SH-SY5Y (cell line): ENCODE data around the gene NAV2.

Source experiments
- GATA2 ChIP-seq: IDR thresholded peaks from 2 replicates; pipeline ENCODE4 v1.6.1; 2011; ENCODE audit warnings: mild to moderate bottlenecking, low read depth, low read length
- GATA3 ChIP-seq: IDR thresholded peaks from 2 replicates; pipeline ENCODE4 v1.6.1; 2011; ENCODE audit warnings: low read depth, mild to moderate bottlenecking, low read length, moderate library complexity

DNA sequence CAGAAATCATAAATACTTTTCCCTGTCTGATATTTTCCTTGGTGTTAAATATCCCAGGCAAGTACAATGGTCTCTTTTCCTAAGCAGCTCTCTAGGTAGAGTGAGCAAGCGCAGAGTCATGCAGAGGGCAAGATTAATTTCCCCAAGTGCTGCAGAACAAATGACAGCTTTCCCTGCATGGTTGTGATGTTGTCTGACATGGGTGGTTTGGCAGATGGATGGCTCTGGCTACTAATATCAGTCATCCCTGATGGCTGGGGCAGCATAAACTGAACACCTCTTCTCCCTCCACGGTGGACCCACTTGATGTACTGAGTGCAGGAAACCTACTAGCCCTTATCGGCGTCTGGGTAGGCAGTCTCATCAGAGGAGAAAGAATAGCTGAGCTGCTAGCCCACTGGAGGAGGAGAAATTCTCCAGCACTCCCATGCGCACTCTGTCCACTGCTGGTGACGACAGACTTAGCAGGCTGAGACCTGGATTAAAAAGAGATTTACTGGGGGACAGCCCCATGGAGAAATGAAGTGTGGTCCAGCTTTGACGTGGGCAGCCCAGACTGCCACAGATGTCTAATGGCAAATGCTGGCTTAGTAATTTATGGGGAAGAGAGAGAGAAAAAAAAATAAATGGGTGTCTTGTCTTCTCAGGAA lies 244.8 kb downstream of the NAV2 start:
- no peak for TF ChIP-seq GATA2
- TF ChIP-seq GATA3: no peak
